HUES64 (cell line): ENCODE results near the gene RFX8.
"Not testable (repeated sequence)": the region's sequence is repeated elsewhere in the genome, so short reads cannot be mapped to it uniquely, and the experiment has no call there.

Experiments used
- H3K27ac ChIP-seq: 2 replicates; pipeline ENCODE4 v1.7.0; 2013; ENCODE audit warnings: low read depth, low read length, inconsistent platforms
- H3K27me3 ChIP-seq: 2 replicates; pipeline ENCODE4 v1.6.1; 2013; ENCODE audit warnings: mild to moderate bottlenecking, low read length; ENCODE audit not compliant: insufficient read depth
- H3K36me3 ChIP-seq: 2 replicates; pipeline ENCODE4 v1.6.1; 2013; ENCODE audit warnings: mild to moderate bottlenecking, low read length; ENCODE audit not compliant: insufficient read depth
- H3K4me1 ChIP-seq: 2 replicates; pipeline ENCODE4 v1.6.1; 2013; ENCODE audit warnings: mild to moderate bottlenecking, low read length, moderate library complexity; ENCODE audit not compliant: insufficient read depth
- H3K4me3 ChIP-seq: 2 replicates; pipeline ENCODE4 v1.5.1; 2013; ENCODE audit warnings: mild to moderate bottlenecking, low read length, moderate library complexity
- H3K9ac ChIP-seq: 2 replicates; pipeline ENCODE4 v1.6.1; 2013; ENCODE audit warnings: mild to moderate bottlenecking, low read depth, low read length
- H3K9me3 ChIP-seq: 2 replicates; pipeline ENCODE4 v1.6.1; 2013; ENCODE audit warnings: low read depth, low read length; ENCODE audit not compliant: insufficient read depth
- WGBS: fragments of 150-250, 120-280 bp; methylation state at CpG from one replicate; pipeline ENCODE4 v1.1.7; 2013; ENCODE audit warnings: missing lambda C conversion rate; 5-methylcytosine and 5-hydroxymethylcytosine counted together

RFX8 gene

GRCh38 chr2:101440127-101440738 lies 34.7 kb downstream of the RFX8 start:
- Histone ChIP-seq H3K27ac (no peak overlapping the region), H3K9ac (no peak overlapping the region), H3K27me3 (no peaks in the 10 kb centered on the region), H3K36me3 (no peaks in the 10 kb centered on the region), H3K4me1 (0 out of 2 replicates have a peak, but pooled peaks cover 5% of the 10 kb centered on the region), H3K4me3 (no peak overlapping the region), H3K9me3 (no peaks in the 10 kb centered on the region)
- WGBS = 95% methylated on average over 8 of the region's 8 CpGs

- H3K36me3 ChIP-seq = no peaks in the 10 kb centered on the region
- H3K4me3 ChIP-seq = no peak overlapping the region
- no peak overlapping the region for H3K27ac ChIP-seq
- H3K4me1 ChIP-seq = 0 out of 2 replicates have a peak, but pooled peaks cover 5% of the 10 kb centered on the region
- WGBS = 98% methylated on average over 10 of the region's 10 CpGs
- H3K9me3 ChIP-seq = no peaks in the 10 kb centered on the region
- H3K27me3 ChIP-seq = no peaks in the 10 kb centered on the region
- H3K9ac ChIP-seq = no peak overlapping the region
These were observed 35.2 kb downstream of the RFX8 start for GRCh38 chr2:101439716-101440115.

GRCh38 chr2:101438555-101438954 lies 36.4 kb downstream of the RFX8 start:
- H3K27me3 ChIP-seq, H3K4me3 ChIP-seq, H3K4me1 ChIP-seq, H3K9me3 ChIP-seq, H3K27ac ChIP-seq, H3K9ac ChIP-seq, H3K36me3 ChIP-seq: not testable (repeated sequence)
- 72% methylated on average over 4 of the region's 4 CpGs for WGBS

GRCh38 chr2:101435001-101435862 lies 39.7 kb downstream of the RFX8 start:
- no peaks in the 10 kb centered on the region for H3K36me3 ChIP-seq
- 0 out of 2 replicates have a peak, but pooled peaks cover 8% of the 10 kb centered on the region for H3K4me1 ChIP-seq
- peak overlapping the region; percentile 12; the same call in 1 of the 2 replicates for H3K4me3 ChIP-seq
- no peaks in the 10 kb centered on the region for H3K9me3 ChIP-seq
- H3K9ac ChIP-seq = peak overlapping the region; percentile 15; the same call in 1 of the 2 replicates
- H3K27me3 ChIP-seq = no peaks in the 10 kb centered on the region; the same call in 1 of the 2 replicates
- WGBS = 20% methylated on average over 22 of the region's 24 CpGs
- no peak overlapping the region for H3K27ac ChIP-seq

GRCh38 chr2:101433465-101433864 lies 41.4 kb downstream of the RFX8 start:
- Histone ChIP-seq H3K4me1 (0 out of 2 replicates have a peak, but pooled peaks cover 8% of the 10 kb centered on the region), H3K36me3 (no peaks in the 10 kb centered on the region), H3K9me3 (no peaks in the 10 kb centered on the region), H3K4me3 (no peak overlapping the region), H3K27me3 (no peaks in the 10 kb centered on the region; the same call in 1 of the 2 replicates), H3K27ac (no peak overlapping the region), H3K9ac (no peak overlapping the region)
- 78% methylated on average over 2 of the region's 3 CpGs for WGBS

- no peak overlapping the region for H3K27ac ChIP-seq
- 0 out of 2 replicates have a peak, but pooled peaks cover 8% of the 10 kb centered on the region for H3K4me1 ChIP-seq
- no peak overlapping the region for H3K9ac ChIP-seq
- 79% methylated on average over 20 of the region's 20 CpGs for WGBS
- H3K4me3 ChIP-seq = no peak overlapping the region
- no peaks in the 10 kb centered on the region for H3K36me3 ChIP-seq
- H3K27me3 ChIP-seq = no peaks in the 10 kb centered on the region; the same call in 1 of the 2 replicates
- H3K9me3 ChIP-seq = no peaks in the 10 kb centered on the region
These were observed 42.3 kb downstream of the RFX8 start for GRCh38 chr2:101432411-101433181.

GRCh38 chr2:101431486-101431885 lies 43.4 kb downstream of the RFX8 start:
- no peak overlapping the region for H3K27ac ChIP-seq
- 0 out of 2 replicates have a peak, but pooled peaks cover 8% of the 10 kb centered on the region for H3K4me1 ChIP-seq
- H3K36me3 ChIP-seq = no peaks in the 10 kb centered on the region
- 96% methylated on average over 4 of the region's 4 CpGs for WGBS
- H3K9me3 ChIP-seq = no peaks in the 10 kb centered on the region
- no peak overlapping the region for H3K9ac ChIP-seq
- H3K4me3 ChIP-seq = no peak overlapping the region
- H3K27me3 ChIP-seq = no peaks in the 10 kb centered on the region; the same call in 1 of the 2 replicates

- no peak overlapping the region for H3K4me3 ChIP-seq
- no peak overlapping the region for H3K9ac ChIP-seq
- no peak overlapping the region for H3K27ac ChIP-seq
- H3K27me3 ChIP-seq = no peaks in the 10 kb centered on the region; the same call in 1 of the 2 replicates
- H3K36me3 ChIP-seq = no peaks in the 10 kb centered on the region
- 97% methylated on average over 2 of the region's 2 CpGs for WGBS
- 0 out of 2 replicates have a peak, but pooled peaks cover 3% of the 10 kb centered on the region for H3K4me1 ChIP-seq
- no peaks in the 10 kb centered on the region for H3K9me3 ChIP-seq
These were observed 44.8 kb downstream of the RFX8 start for GRCh38 chr2:101430156-101430555.

- 95% methylated on average over 6 of the region's 6 CpGs for whole genome bisulfite sequencing
- Histone ChIP-seq H3K27ac (no peak overlapping the region), H3K4me3 (no peak overlapping the region), H3K9ac (no peak overlapping the region), H3K27me3 (no peaks in the 10 kb centered on the region; the same call in 1 of the 2 replicates), H3K36me3 (no peaks in the 10 kb centered on the region), H3K9me3 (no peaks in the 10 kb centered on the region), H3K4me1 (0 out of 2 replicates have a peak, but pooled peaks cover under 1% of the 10 kb centered on the region)
These were observed 45.5 kb downstream of the RFX8 start for GRCh38 chr2:101429453-101429852.

- H3K27me3 ChIP-seq = no peaks in the 10 kb centered on the region
- no peak overlapping the region for H3K27ac ChIP-seq
- H3K4me3 ChIP-seq = no peak overlapping the region
- no peaks in the 10 kb centered on the region for H3K4me1 ChIP-seq
- no peaks in the 10 kb centered on the region for H3K9me3 ChIP-seq
- no peaks in the 10 kb centered on the region for H3K36me3 ChIP-seq
- 89% methylated on average over 10 of the region's 10 CpGs for WGBS
- no peak overlapping the region for H3K9ac ChIP-seq
These were observed 46.3 kb downstream of the RFX8 start for GRCh38 chr2:101428422-101429176.
